SK-N-MC (cell line): ENCODE measurements around the gene DNMT3B.

Experiments
- EZH2 ChIP-seq: fragments of 200-600 bp; sonication (generic); IDR thresholded peaks from one replicate; pipeline ENCODE4 v1.6.1; 2017; ENCODE audit warnings: antibody characterized with exemption
- POLR2AphosphoS5 ChIP-seq: IDR thresholded peaks from 2 replicates; pipeline ENCODE4 v1.6.1; 2012; ENCODE audit warnings: mild to moderate bottlenecking, low read depth, low read length, borderline replicate concordance

DNA sequence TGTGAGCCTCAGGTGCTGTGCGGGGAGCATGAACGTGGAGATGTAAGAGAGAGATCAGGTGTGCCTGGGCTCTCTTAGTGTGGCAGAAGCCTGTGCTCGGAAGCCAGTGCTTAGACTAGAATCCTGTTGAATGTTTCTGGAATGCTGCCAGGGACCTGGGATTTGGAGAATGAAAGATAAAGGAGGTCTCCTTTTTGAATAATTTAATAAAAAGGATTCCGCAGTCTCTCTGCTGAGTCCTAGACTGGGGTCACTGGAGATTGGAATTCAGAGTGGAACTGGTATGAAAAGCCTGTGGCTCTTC is 77.7 kb downstream of the DNMT3B start:
- TF ChIP-seq POLR2AphosphoS5 (no peak), EZH2 (no peak)
